GM21381 (cell line): ENCODE results near the gene KDM4B.
"Not testable (repeated sequence)": the region's sequence is repeated elsewhere in the genome, so short reads cannot be mapped to it uniquely, and the experiment has no call there.

Experiments
- ATAC-seq: cut with Tn5 transposase; IDR thresholded peaks from one replicate; pipeline ENCODE4 v1.9.1; 2021; ENCODE audit warnings: mild to moderate bottlenecking, moderate library complexity; ENCODE audit not compliant: unreplicated experiment

KDM4B gene

GRCh38 chr19:5011476-5012238 lies 42.7 kb downstream of the KDM4B start:
- ATAC-seq: no peak

GRCh38 chr19:5012688-5013457 lies 44.0 kb downstream of the KDM4B start:
- no peak for ATAC-seq

- ATAC-seq: no peak
Measured at GRCh38 chr19:5013761-5014160, 44.8 kb downstream of the KDM4B start.

- ATAC-seq: no peak
Measured at GRCh38 chr19:5014941-5015340, 46.0 kb downstream of the KDM4B start.

GRCh38 chr19:5016268-5016667 lies 47.4 kb downstream of the KDM4B start:
- ATAC-seq: no peak

- ATAC-seq: no peak
Measured at GRCh38 chr19:5016781-5017180, 47.9 kb downstream of the KDM4B start.

GRCh38 chr19:5017235-5017634 lies 48.3 kb downstream of the KDM4B start:
- no peak for ATAC-seq

GRCh38 chr19:5018224-5019015 lies 49.5 kb downstream of the KDM4B start:
- no peak for ATAC-seq

- ATAC-seq: no peak
Measured at GRCh38 chr19:5020368-5020767, 51.5 kb downstream of the KDM4B start.

- no peak for ATAC-seq
Measured at GRCh38 chr19:5021046-5021445, 52.1 kb downstream of the KDM4B start.

GRCh38 chr19:5022066-5022860 lies 53.4 kb downstream of the KDM4B start:
- no peak for ATAC-seq

GRCh38 chr19:5023128-5023571 lies 54.2 kb downstream of the KDM4B start:
- ATAC-seq: no peak

GRCh38 chr19:5024282-5024681 lies 55.4 kb downstream of the KDM4B start:
- no peak for ATAC-seq

GRCh38 chr19:5025027-5025426 lies 56.1 kb downstream of the KDM4B start:
- no peak for ATAC-seq

GRCh38 chr19:5026706-5027273 lies 57.9 kb downstream of the KDM4B start:
- no peak for ATAC-seq

- no peak for ATAC-seq
Measured at GRCh38 chr19:5028229-5028886, 59.4 kb downstream of the KDM4B start.

- ATAC-seq: not testable (repeated sequence)
Measured at GRCh38 chr19:5029596-5029995, 60.7 kb downstream of the KDM4B start.

GRCh38 chr19:5030136-5030820 lies 61.4 kb downstream of the KDM4B start:
- no peak for ATAC-seq

- no peak for ATAC-seq
Measured at GRCh38 chr19:5030822-5031221, 61.9 kb downstream of the KDM4B start.
